Nucleus accumbens (tissue), 56 donors: ENCODE measurements around the gene TPM1.

Source experiments
- DNase-seq, 56 donors: peaks; one replicate each; lab custom pipeline; 2025; lab: John Stamatoyannopoulos, UW

TPM1 gene

GRCh38 chr15:63052961-63053698, 10.6 kb downstream of the TPM1 start:
- no peak for DNase-seq

GRCh38 chr15:63054281-63054683, 11.7 kb downstream of the TPM1 start:
- DNase-seq: no peak

- DNase-seq: no peak
Observed at GRCh38 chr15:63054985-63055384, 12.4 kb downstream of the TPM1 start.

GRCh38 chr15:63056829-63057228, 14.3 kb downstream of the TPM1 start:
- DNase-seq: peak in 2 of 56 donors; percentile 5 to 22

GRCh38 chr15:63057468-63058345, 15.2 kb downstream of the TPM1 start:
- no peak for DNase-seq

GRCh38 chr15:63059075-63059474, 16.5 kb downstream of the TPM1 start:
- DNase-seq: no peak

- no peak for DNase-seq
Observed at GRCh38 chr15:63059573-63060216, 17.1 kb downstream of the TPM1 start.

- no peak for DNase-seq
Observed at GRCh38 chr15:63060699-63061098, 18.2 kb downstream of the TPM1 start.

GRCh38 chr15:63061975-63062374, 19.4 kb downstream of the TPM1 start:
- DNase-seq: no peak

- no peak for DNase-seq
Observed at GRCh38 chr15:63063164-63063756, 20.7 kb downstream of the TPM1 start.

GRCh38 chr15:63063877-63064409, 21.4 kb downstream of the TPM1 start:
- no peak for DNase-seq

GRCh38 chr15:63065262-63066221, 23.0 kb downstream of the TPM1 start:
- no peak for DNase-seq

- no peak for DNase-seq
Observed at GRCh38 chr15:63066272-63066671, 23.7 kb downstream of the TPM1 start.

- DNase-seq: no peak
Observed at GRCh38 chr15:63067306-63067705, 24.8 kb downstream of the TPM1 start.

- DNase-seq: no peak
Observed at GRCh38 chr15:63067976-63068743, 25.6 kb downstream of the TPM1 start.

- DNase-seq: no peak
Observed at GRCh38 chr15:63069616-63070090, 27.1 kb downstream of the TPM1 start.

- no peak for DNase-seq
Observed at GRCh38 chr15:63070681-63071129, 28.2 kb downstream of the TPM1 start.

- no peak for DNase-seq
Observed at GRCh38 chr15:63071288-63071909, 28.9 kb downstream of the TPM1 start.
